AG20443 (cell line): Measurements from ENCODE around the gene IQCK.

Source experiments
- DNase-seq: peaks from one replicate; pipeline ENCODE4 v3.0.0; 2012; ENCODE audit warnings: low spot score, mixed read lengths

The IQCK gene

DNA sequence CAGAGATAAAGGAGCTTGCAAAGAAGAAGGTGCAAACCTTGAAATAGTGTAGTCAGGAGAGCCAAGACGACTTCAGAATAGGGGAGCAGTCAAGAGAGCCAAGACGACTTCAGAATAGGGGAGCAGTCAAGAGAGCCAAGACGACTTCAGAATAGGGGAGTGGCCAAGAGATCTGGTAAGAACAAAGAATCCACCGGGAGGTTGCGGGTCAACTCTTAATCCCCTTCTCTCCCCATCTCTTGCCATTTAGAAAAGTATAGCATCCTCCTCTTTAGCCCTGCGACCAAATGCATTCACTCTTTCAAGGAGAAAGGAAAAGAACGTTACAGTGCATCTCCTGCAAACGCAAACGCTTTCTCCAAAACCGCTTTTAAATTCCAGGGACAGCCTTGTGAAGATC, 757 bp upstream of the IQCK start:
- no peak for DNase-seq

DNA sequence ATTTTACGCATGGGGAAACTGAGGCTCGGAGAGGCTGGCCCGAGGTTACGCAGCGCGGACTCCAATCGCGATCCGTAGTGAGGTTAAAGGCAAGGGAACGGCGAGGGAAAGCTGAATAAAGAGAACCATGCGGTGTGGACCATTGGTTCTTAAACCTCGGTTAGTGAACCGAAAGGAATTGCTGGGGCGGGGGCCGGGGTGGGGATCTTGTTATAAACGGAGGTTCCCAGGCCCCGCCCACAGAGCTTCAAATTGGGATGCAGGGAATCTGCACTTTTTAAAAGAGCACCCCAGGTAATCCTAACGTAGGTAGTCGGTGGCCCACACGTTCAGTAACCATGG, 524 bp downstream of the IQCK start:
- DNase-seq: no peak

DNA sequence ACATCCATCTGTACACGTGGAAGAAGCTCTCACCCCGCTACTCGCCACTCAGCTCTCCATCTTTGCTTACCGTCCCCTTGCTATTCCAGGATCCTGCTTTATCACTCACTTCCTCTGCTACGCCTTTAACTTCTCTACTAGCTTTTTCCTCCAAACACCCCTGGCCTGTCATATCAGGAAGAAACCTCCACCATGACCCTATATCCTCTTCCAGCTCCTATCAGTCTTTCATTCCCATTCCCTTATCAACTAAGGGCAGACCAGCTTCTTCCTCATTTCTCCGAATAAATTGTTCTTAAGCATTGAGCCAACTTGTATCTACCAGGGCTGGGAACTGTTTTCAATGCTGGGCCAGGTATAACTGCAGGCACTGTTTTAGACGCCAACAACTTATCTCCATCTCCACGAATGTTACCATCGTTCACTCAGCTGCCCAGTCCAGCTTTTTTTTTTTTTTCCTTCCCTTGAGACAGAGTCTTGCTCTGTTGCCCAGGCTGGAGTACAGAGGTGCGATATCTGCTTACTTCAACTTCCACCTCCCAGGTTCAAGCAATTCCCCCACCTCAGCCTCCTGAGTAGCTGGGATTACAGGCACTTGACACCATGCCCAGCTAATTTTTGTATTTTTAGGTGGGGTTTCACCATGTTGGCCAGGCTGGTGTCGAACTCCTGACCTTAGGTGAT, 4.3 kb downstream of the IQCK start:
- DNase-seq: no peak

DNA sequence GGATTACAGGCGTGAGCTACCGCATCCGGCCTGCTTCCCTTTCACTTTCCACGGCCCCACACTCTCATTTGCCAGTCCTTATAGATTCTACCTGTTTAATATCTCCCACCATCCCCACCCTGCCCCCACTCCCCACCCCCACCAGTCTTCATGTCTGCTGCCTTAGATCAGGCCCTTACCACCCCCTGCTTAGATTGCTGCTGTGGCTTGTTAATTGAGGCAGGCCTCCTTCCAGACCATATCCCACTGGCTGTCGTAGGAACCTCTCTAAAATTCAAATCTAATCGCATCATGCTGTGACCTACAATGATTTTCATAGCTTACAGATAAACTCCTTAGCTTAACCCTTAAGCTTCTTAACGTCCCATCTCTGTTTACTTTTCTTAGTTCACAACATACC, 4.9 kb downstream of the IQCK start:
- DNase-seq: no peak

DNA sequence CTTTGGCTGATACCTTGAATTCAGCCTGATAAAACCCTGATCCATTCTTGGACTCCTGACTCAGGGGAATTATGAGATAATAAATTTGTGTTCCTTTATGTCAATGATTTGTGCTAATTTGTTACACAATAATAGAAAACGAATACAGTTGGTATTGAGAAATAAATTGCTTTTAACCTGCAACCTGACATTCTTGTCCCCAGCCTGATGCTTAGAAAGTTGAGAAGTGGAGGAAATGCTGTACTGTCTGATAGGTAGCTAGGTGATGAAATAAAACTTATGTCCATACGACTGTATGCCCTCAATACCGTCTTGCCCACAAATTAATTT, 10.5 kb downstream of the IQCK start:
- no peak for DNase-seq

DNA sequence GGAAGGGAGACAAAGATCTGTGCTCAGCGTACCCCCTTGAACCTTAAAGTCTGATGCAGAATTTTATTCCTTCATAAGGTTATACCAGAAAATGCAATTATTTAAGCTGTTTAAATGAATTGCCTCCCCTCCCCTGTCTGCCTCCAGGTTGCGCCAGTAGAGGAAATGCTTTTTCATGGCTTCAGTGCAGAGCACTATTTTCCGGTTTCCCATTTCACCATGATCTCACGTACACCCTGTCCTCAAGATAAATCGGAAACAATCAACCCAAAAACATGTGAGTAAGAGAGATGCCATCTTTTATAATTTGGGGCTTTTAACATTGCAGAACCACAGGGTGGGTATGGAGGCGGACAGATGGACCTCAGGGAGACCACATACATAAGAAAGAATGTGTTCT, 15.5 kb downstream of the IQCK start:
- no peak for DNase-seq

DNA sequence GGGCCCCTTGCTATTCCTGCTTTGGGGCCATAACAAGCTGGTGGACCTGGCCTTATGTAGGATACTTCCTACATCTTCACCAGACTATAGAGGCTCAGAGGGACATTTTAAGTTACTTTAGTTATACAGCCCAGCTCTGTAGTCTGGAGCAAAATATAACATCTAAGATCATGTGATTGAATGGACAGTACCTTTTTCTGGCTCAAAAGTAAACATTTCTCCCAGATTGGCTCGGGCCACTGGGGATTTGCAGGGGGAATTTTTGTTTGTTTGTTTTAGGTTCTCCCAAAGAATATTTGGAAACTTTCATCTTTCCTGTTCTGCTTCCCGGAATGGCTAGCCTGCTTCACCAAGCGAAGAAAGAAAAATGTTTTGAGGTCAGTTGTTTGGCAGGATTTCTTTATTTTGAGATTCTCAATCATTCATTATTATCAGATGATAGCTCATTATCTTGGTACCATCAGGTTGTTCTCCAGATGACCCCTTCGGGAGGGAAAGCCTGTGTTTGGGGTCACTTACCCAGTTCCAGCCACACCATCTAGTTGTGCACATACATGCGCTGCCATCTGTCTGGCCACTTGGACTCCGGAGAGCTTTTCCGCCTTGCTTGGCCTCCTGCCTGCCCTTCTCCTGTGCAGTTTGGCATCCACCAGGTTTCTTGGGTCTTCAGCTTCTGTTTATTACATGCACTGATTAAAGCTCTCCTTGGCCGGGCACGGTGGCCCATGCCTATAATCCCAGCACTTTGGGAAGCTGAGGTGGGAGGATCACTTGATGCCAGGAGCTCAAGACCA, 17.2 kb downstream of the IQCK start:
- no peak for DNase-seq

DNA sequence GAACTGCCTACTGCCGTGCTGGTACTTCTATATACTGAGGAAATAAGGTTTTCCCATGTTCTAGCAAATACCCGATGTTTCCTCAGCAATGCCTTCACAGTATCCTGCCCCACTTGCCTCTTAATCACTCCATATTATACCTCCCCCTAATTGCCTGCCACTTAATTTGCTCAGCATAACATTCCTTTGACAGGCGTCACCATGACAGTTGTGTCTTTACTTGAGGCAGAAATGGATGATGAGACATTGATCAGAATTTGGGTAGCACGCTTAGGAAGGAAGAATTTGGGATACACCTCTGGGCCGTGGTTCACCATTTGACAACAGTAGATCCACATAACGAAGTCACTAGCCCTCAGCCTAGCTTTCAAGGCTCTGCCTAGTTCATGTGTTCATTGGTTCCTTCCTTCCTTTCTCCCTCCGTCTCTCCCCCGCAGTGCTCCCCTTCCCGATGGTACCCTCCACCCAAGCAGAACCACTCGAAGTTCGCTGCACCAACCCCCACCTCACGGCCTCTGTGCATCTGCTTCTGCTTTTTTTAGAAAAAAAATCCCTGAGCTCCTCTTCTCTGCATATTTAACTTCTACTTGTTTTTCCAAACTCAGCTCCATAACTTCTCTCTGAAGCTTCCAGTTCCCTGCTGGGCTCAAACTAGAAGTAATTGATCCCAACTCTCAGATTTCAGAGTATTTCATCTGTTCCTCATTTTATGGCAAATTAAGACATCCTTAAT, 19.4 kb downstream of the IQCK start:
- DNase-seq: no peak

DNA sequence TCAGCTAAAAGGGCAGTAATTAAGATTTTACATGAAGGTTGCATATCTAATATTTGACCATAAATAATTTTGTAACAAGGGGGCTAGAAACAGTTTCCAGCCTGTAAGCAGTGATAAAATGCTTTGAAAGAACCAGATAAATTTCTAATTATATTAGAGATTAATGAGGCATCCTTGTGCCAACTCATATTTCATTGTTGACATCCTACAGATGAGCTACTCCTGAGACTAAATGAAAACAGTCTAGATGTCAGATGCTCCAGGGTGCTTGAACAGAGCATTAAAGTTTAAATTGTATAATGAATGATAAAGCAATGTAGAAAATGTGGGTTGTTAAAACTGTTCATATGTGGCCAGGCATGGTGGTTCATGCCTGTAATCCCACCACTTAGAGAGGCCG, 23.3 kb downstream of the IQCK start:
- no peak for DNase-seq

DNA sequence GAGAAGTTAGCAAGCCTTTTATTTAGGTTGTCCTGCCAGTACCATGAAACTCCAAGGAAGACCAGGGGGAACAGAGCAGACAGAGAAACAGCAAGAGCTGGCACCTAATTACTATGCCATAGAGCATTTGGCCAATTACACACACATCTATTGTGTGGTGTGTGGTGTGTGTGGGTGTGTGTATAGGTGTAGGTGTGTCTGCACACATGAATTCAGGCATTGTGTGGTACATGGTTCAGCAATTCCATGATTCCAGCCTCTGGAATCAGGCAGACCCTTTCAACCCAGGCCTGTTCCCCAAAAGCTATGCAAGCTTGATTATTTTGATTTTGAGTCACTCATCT, 25.7 kb downstream of the IQCK start:
- DNase-seq: no peak

DNA sequence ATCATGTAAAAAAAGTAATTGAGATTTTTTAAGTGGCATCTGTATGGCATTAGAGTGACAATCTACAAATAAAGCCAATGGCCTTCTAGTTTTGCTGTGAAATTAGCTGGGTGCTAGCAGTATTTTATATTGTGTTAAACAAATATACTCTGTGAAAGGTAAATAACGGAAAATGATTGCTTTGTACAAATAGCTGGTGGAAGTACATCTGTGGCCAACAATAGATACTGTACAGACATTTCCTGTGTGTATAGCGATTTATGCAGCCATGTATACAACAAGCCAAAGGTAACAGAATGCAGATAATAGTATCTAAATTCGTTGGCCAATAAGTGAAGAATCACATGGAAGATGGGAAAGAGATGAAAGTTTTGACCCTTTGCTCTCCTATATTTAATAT, 26.6 kb downstream of the IQCK start:
- DNase-seq: no peak

DNA sequence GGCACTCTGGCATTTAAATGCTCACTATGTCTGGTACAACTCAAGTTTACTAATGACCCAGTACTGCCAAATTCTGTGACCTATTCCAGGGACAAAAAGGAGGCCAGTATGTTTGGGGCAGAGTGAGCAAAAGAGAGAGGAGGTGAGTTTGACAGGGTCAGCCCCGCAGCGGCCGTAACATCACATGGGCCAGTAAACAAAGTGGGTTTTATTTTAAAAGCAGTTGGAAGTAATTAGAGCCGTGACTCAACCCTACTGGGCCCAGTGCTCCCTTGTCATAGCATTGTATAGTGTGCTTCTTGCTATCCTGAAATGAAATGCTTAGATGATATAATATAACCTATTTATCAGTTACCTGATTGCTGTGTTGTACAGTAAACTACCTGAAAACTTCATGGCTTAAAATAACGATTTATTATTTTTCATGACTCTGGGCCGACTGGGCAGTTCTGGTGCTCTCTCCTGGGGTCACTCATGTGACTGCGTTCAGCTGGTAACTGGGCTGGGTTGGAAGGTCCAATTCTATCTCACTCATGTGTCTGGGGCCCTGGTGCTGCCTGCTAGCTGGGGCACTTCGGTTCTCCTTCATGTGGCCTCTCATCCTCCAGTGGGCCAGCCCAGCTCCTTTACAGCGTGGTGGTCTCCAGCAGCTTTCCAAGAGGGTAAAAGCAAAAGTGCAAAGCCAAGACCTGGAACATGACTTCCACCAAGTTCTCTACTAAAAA, 27.4 kb downstream of the IQCK start:
- DNase-seq: peak; percentile 63

DNA sequence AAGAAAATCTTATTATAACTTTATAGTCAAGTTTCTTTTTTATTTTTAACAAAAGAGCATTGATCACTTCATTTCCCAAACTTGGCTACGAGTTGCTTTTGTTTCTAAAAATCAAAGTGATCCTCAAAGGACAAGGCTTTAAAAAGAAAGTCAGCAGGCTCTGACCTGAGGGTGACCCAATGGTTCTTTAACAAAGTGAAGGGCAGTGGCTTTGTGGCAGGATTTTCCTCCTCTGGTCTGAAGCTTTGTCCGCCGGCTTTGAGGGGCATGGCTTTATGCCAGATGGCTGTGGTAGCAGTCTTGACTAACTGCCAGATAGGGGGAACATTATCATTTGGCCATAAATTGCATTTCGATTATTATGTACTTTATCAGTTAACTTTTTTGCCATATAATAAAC, 28.5 kb downstream of the IQCK start:
- DNase-seq: no peak

DNA sequence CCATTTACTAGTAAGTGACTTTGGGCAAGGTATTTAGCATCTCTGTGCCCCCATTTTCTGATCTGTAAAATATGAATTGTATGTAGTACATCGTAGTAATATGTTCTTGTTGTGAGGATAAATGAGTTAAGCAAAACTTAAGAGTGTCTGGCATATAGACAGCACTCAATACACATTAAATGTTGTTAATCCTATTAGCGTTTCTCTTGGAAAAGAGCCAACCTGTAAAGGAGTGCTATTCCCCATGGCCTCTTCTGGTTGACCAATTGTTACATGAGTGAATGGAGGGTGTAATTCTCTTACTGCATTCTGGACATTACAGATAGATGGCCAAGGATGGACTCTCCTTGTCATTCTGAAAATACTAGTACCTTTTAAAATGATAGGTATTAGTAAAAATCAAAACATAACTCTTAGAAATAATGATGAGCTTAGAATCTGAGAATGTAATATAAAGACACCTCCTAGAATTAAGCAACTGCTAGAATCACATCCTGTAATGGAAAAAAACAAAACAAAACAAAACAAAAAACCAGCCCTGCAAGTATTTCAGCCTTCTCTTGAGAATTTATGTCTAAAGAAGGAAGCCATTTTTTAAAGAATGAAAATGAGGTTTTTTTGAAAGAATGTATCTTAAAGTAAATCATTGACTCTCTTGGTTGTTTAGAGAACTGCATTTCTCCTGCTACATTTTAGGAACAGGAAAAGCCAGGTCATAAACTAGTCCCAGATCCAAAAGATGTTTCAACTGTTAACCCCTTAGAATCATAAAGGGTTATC, 30.5 kb downstream of the IQCK start:
- no peak for DNase-seq

DNA sequence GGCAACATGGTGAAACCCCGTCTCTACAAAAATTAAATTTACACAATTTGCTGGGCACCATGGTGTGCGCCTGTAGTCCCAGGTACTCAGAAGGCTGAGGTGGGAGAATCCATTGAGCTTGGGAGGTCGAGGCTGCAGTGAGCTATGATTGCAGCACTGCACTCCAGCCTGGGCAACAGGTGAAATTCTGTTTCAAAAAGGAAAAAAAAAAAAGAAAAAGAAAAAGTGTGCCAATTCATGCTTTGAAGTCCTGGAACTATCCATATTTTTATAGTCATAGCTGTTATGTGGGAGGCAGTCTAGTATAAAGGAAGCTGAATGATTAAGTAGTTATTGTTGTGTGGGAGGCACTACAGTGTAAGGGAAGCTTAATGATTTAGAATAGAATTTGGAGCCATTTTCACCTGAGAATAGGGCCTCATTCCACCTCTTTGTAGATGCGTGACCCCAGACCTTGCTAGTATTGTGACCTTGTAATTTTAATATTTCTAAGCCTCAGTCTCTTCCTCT, 31.6 kb downstream of the IQCK start:
- no peak for DNase-seq

DNA sequence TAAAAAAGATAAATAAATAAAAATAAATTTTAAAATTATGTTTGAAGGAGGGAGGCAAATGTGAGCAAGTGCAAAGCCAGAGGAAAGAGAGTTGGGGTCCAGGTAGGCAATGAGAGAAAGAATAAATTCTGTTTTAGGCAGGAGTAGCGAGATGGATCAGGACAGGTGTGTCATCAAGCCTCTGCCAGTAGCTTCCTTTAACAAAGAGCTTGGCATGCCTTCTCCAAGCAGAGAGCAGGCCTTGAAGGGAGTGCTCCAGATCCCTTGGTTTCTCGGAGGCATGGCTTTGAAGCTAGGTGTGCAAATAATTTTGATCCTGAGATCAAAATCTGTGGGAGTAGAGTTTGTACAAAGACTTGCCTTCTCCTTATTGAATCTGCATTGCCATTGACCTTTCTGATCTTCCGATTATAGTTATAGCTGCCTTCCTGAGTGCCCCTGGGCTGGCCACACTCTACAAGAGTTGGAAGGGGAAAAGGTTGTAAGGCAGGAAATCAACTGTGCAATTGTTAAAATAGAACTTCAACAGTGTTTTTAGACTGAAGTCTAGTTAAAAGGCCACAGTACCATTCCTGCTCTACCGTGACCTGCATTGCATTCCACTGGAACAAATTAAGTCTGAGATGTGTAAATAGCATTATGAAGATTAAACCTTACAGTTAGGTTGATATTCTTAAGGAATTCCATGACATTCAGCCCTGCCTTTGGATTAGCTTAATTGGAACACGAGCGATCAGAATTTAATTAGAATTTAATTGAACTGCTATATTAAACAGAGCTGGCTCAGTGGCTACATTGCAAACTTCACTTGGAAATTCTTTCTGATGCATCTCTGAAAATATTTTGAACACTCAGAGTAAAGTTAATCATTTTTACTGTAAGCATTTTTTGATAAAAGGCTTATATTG, 33.7 kb downstream of the IQCK start:
- DNase-seq: no peak

DNA sequence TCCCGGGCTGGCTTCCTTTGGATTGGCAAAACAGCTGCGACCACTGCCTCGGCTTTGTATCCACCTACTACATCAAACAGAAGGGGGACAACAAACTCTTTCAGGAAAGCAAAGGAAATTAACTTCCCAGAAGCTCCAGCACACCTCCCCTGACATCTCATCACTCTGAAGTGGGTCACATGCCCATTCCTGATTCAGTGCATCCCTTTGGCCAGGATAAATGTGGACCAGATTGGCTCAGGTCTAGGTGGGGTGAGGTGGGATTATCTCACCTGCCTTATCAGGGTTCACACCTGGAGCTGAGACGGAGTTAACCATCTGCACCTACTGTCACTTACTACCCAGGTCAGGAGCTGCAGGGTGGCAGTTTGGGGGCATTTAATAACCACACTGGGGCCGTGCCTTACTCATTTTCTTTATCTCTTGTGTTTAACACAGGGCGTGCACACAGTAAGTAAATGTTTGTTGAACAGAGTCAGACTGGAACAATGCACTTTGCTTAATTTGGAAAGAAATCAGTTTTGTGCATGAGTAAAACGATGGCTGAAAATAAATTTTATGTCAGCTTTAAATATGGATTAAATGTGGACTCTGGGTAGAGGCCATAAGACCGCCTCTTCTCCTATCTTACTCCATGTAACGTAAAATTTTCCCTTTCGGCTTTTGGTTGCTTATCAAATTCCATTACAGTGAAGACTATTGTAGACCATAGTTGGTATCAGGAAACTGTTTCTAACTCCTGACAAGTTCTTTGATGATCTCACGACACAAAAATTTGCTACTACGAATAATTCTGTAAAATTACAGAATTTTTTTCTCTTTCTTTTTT, 36.0 kb downstream of the IQCK start:
- DNase-seq: peak; percentile 14

DNA sequence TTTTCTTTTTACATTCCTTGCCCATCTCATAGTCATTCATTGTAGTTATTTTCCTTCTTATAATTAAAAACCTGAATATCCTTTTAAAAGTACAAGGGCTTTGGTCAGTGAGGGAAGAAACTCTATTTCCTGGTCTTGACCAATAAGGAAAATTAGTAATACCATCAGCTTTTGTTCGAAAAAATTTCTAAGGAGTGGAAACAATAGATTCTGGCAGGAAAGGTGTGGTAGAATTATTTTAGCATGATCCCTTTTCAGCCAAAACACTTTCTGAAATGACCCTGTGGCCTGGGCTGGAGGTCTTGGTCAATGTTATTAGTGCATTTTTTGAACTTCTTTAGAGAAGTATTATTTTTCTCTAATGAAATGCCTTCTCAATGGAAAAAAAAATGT, 36.6 kb downstream of the IQCK start:
- DNase-seq: no peak

DNA sequence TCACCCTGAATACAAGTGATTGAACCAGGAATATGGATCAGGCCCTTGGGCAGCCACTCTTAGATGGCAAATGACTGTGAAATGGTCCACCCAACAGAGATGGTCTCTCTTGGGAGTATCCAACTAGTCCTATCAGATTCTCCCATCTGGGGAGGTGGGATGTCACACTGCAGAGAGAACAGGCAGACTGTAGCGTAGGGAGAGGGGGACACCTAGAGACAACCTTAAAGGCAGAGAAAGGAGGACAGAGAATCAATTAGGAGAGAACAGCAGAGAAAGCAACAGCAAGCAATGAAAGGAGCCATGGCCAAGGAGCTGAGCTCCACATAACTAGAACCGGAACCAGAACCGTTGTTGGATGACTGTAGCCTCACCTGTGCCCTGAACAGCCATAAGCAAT, 37.2 kb downstream of the IQCK start:
- DNase-seq: no peak

DNA sequence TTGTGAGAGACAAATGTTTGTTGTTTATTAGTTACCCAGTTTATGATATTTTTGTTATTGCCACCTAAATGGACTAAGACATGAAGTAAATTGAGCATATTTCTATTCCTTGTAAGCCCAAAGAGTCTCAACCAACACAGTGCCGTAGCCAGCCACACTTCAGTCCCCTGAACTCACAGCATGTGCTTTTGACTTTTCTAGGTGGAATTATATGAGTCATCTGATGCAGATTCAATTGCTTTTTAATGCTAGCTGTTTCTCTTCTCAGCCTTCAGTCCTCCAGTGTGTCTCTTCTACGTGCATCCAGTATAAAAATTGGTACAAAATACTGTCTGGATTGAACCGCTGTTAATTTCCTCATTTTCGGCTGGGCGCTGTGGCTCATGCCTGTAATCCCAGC, 39.0 kb downstream of the IQCK start:
- no peak for DNase-seq
